Peyer's patch (tissue), 4 donors: ENCODE measurements around the gene PDE4C. TPM values are rescaled to one million over a fixed set of nuclear protein-coding genes. Genes with fewer than 3 reads are reported as not detected.

Source experiments
- DNase-seq, 3 donors: peaks; one replicate each; pipeline ENCODE4 v3.0.0-alpha.2; 2017 to 2019
- H3K27ac ChIP-seq, 4 donors: fragments of 200-600 bp; sonication (generic); one replicate each; pipeline ENCODE4 v1.5.1; 2016 to 2019
- H3K27me3 ChIP-seq, 2 donors: fragments of 200-600 bp; sonication (generic); one replicate each; pipeline ENCODE4 v1.5.1; 2019
- H3K36me3 ChIP-seq, 3 donors: fragments of 200-600 bp; sonication (generic); one replicate each; pipeline ENCODE4 v1.5.1; 2016 to 2019
- H3K4me1 ChIP-seq, 4 donors: fragments of 200-600 bp; sonication (generic); one replicate each; pipeline ENCODE4 v1.5.1; 2016 to 2019
- H3K4me3 ChIP-seq, 4 donors: fragments of 200-600 bp; sonication (generic); 1 replicate in 3 of 4; 2 replicates in 1 of 4; pipeline ENCODE4 v1.5.1; 2016 to 2019; ENCODE audit warnings: mild to moderate bottlenecking in 1 of 4
- H3K9me3 ChIP-seq, 4 donors: fragments of 200-600 bp; sonication (generic); one replicate each; pipeline ENCODE4 v1.5.1; 2016 to 2019; ENCODE audit warnings: mild to moderate bottlenecking in 1 of 4
- POLR2A ChIP-seq, 2 donors: fragments of 450-650 bp; IDR thresholded peaks; one replicate each; pipeline ENCODE4 v1.5.1; 2017; ENCODE audit warnings: antibody characterized with exemption in 2 of 2, mild to moderate bottlenecking in 2 of 2, moderate library complexity in 2 of 2
- total RNA-seq, 4 donors: library from RNA; depleted of rRNA; stranded (reverse); fragments of >200 nt; gene quantifications; one replicate each; pipeline ENCODE4 v1.1.0, GENCODE V29; 2016
- TF ChIP-seq, protein P1 (sequence below), 6 experiments: fragments of 450-650 bp in 4 of 6; fragments of 200-600 bp in 2 of 6; sonication (generic) in 1 of 6; IDR thresholded peaks; one replicate each; pipeline ENCODE4 v1.5.1; 2017 to 2019; ENCODE audit warnings: antibody characterized with exemption in 6 of 6, mild to moderate bottlenecking in 3 of 6, moderate library complexity in 1 of 6

The PDE4C gene
- total RNA-seq, 4 donors from 2014 or later: 3.9 to 8.3 (median 8.3) TPM; not detected in 1

DNA sequence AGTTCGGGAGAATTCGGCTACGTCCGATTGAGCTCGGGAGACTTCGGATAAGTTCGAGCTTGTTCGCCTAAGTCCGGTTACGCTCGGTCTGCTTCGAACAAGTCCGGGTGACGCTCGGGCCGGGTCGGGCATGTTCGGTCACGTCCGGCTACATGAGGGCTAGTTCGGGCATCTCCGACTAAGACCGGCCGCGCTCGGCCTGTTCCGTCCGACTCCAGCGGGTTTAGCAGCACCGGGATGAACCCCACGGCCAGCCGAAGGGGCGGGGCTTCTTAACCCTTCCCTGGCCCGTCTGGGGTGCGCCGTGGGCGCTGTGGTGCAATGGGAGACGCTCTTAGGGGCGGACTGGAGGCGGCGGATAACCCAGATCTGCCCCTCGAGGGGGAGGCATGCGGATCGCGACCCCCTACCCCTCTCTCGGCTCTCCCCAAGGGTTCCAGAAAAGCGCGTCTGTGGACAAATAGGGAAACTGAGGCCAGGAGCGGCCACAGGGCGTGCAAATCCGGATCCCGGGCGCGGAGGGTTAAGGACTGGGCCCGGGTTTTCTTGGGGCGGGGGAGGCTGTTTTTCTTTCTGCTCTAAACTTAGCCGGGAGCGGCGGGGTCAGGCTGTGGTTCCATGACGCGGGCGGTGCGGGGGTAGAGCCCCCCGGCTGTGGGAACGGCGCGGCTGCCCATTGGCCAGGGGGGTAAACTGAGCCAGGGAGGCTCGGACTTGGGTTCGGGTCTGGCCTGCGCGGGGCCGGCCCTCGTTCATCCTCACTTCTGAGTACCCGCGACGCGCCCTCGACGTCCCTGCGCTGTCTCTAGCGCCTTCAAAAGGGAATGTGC is 1.5 kb downstream of the PDE4C start:
- Histone ChIP-seq H3K9me3 (no peaks in the 10 kb centered on the region), H3K36me3 (no peaks in the 10 kb centered on the region), H3K4me1 (peaks cover 0 to 31% (median 9%) of the 10 kb centered on the region in 4 donors), H3K27ac (peak overlapping the region in 3 of 4 donors; percentile 12 to 54 (median 38)), H3K4me3 (peak overlapping the region; percentile 15 to 58 (median 42)), H3K27me3 (peaks cover 0 to 10% of the 10 kb centered on the region in 2 donors)
- peak; percentile 90 to 99 (median 98) for DNase-seq
- TF ChIP-seq, protein P1, sequence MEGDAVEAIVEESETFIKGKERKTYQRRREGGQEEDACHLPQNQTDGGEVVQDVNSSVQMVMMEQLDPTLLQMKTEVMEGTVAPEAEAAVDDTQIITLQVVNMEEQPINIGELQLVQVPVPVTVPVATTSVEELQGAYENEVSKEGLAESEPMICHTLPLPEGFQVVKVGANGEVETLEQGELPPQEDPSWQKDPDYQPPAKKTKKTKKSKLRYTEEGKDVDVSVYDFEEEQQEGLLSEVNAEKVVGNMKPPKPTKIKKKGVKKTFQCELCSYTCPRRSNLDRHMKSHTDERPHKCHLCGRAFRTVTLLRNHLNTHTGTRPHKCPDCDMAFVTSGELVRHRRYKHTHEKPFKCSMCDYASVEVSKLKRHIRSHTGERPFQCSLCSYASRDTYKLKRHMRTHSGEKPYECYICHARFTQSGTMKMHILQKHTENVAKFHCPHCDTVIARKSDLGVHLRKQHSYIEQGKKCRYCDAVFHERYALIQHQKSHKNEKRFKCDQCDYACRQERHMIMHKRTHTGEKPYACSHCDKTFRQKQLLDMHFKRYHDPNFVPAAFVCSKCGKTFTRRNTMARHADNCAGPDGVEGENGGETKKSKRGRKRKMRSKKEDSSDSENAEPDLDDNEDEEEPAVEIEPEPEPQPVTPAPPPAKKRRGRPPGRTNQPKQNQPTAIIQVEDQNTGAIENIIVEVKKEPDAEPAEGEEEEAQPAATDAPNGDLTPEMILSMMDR (IDR thresholded peaks at IDR 0.05): no peak

DNA sequence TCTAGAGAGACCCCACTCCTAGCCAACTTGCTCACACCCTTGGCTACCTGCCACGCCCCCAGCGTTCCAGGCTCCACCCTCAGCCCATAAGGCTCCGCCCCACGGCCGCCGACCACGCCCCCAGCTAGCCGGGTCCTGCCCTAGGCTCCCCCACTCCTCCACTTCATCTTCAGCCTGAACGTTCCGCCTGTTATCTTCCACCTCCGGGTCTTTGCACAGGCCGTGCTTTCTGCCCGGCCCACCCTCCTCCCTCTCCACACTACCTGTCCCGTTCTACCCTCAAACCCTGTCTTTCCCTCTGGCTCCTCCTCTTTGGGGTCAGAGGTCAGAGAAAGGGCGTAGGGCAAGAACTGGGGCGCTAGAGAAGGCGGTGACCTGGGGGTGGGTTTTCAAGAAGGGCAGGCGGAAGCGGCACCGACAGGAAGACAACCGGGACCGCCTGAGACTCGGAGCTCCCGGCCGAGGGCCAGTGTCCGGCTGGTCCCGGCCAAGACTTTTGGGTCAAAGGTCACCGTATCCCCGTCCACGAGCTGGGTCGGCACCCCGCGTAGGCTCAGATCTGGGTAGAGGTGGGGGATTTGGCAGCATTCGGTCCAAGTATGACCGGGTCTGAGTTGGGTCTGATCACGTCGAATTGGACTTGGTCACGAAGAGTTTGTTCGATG is 2.2 kb downstream of the PDE4C start:
- H3K9me3 ChIP-seq: no peaks in the 10 kb centered on the region
- peaks cover 0 to 31% (median 9%) of the 10 kb centered on the region in 4 donors for H3K4me1 ChIP-seq
- TF ChIP-seq, protein P1 (IDR thresholded peaks at IDR 0.05): no peak
- no peaks in the 10 kb centered on the region for H3K36me3 ChIP-seq
- peak overlapping the region; percentile 15 to 58 (median 42) for H3K4me3 ChIP-seq
- DNase-seq: peak; percentile 17 to 64 (median 61)
- H3K27ac ChIP-seq: peak overlapping the region in 2 of 4 donors; percentile 24 to 54
- H3K27me3 ChIP-seq: peaks cover 0 to 10% of the 10 kb centered on the region in 2 donors

DNA sequence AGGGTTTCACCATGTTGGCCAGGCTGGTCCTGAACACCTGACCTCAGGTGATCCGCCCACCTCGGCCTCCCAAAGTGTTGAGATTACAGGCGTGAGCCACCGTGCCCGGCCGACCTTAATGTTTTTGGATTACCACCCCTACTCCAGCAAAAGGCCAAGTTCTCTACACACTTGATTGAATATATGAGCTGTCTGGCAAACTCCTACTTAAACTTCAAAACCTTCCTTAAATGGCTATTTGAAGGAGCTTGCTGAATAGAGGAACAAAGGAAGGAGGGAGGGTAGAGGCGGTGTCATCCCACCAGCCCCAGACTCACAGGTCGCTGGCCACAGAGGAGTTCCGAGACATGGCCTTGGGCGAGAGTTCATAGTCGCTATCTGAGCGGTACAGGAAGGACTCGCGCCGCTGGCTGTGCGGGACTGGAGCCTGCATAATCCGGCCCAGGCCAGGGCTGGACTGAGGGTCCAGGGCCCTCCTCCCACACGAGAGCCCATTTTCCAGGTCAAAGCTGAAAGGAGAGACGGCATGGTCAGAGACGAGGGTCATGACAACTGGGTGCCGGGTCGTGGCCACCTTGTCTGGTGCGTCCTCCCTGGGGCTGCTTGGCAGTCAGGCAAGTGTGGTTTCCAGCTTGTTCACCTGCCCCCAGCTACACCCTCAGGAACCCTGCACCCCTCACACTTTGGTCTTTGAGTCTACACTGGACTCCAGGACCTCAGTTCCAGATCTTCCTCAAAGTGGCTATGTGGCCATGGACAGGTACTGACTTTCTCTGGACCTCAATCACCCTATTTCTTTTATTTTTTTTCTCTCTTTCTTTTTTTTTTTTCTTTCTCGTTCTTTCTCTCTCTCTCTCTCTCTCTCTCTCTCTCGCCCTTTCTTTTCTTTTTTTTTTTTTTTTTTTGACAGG is 4.2 kb downstream of the PDE4C start:
- H3K27me3 ChIP-seq: peaks cover 0 to 10% of the 10 kb centered on the region in 2 donors
- H3K4me1 ChIP-seq: peaks cover 0 to 31% (median 9%) of the 10 kb centered on the region in 4 donors
- H3K27ac ChIP-seq: no peak overlapping the region
- no peaks in the 10 kb centered on the region for H3K9me3 ChIP-seq
- H3K4me3 ChIP-seq: no peak overlapping the region
- no peak for TF ChIP-seq POLR2A (IDR thresholded peaks at IDR 0.05)
- TF ChIP-seq, protein P1 (IDR thresholded peaks at IDR 0.05): no peak
- no peaks in the 10 kb centered on the region for H3K36me3 ChIP-seq
- DNase-seq: no peak

DNA sequence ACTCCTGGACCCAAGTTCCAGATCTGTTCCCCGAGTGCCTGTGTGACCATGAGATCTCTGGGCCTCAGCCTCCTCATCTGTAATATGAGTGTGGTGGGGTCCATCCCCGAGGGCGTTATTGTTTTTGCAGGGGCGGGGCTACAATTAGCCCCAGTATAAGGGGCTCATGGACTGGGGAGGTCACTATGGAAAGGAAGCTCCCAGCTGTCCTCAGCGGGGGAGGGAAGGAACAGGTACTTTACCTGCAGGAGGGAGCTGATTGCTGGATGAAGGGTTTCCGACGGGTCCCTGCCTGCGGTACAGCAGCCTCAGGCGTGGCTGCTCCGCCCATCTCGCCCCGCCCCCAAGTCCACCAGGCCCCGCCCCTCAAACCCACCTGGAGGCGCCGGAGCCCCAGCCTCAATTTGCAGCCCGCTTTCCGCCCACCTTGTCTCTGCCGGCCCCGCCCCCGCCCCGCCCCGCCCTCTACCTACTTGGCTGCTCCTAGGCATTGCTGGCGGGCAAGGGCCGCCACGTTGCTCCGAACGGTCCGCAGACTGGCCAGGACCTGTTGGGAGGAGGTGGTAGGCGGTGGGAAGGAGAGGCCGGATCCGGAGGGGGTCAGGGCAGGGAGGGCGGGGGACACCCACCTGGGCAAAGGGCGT is 5.5 kb downstream of the PDE4C start:
- H3K9me3 ChIP-seq: no peaks in the 10 kb centered on the region
- H3K27ac ChIP-seq: no peak overlapping the region
- no peaks in the 10 kb centered on the region for H3K36me3 ChIP-seq
- TF ChIP-seq, protein P1 (IDR thresholded peaks at IDR 0.05): no peak
- no peak for TF ChIP-seq POLR2A (IDR thresholded peaks at IDR 0.05)
- DNase-seq: no peak
- H3K27me3 ChIP-seq: peaks cover 0 to 10% of the 10 kb centered on the region in 2 donors
- H3K4me1 ChIP-seq: peaks cover 0 to 24% (median 7%) of the 10 kb centered on the region in 4 donors
- H3K4me3 ChIP-seq: no peak overlapping the region
